WI38 (cell line): ENCODE data around the gene OGFR.

Experiments used
- H3K4me3 ChIP-seq: 2 replicates; pipeline ENCODE4 v1.5.1; 2011; ENCODE audit warnings: low read depth, mild to moderate bottlenecking, control low read depth, low read length
- TF ChIP-seq, protein P1 (sequence below): IDR thresholded peaks from 2 replicates; pipeline ENCODE4 v1.5.1; 2012; ENCODE audit warnings: low read depth, mild to moderate bottlenecking, control low read depth, low read length

The OGFR gene

DNA sequence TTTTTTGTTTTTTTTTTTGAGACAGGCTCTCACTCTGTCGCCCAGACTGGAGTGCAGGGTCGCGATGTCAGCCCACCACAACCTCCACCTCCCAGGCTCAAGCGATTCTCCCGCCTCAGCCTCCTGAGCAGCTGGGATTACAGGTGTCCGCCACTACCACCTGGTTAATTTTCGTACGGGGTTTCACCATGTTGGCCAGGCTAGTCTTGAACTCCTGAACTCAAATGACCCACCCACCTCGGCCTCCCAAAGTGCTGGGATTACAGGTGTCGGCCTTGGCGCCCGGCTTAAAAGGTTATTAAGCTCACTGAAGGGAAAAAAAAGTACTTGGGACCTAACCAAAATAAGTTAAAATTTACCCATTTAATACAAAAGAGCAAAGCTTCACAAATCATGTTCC is 55.1 kb downstream of the OGFR start:
- H3K4me3 ChIP-seq, result peak overlapping the region; percentile 60; the same call in 1 of the 2 replicates
- TF ChIP-seq, protein P1, sequence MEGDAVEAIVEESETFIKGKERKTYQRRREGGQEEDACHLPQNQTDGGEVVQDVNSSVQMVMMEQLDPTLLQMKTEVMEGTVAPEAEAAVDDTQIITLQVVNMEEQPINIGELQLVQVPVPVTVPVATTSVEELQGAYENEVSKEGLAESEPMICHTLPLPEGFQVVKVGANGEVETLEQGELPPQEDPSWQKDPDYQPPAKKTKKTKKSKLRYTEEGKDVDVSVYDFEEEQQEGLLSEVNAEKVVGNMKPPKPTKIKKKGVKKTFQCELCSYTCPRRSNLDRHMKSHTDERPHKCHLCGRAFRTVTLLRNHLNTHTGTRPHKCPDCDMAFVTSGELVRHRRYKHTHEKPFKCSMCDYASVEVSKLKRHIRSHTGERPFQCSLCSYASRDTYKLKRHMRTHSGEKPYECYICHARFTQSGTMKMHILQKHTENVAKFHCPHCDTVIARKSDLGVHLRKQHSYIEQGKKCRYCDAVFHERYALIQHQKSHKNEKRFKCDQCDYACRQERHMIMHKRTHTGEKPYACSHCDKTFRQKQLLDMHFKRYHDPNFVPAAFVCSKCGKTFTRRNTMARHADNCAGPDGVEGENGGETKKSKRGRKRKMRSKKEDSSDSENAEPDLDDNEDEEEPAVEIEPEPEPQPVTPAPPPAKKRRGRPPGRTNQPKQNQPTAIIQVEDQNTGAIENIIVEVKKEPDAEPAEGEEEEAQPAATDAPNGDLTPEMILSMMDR, result no peak

DNA sequence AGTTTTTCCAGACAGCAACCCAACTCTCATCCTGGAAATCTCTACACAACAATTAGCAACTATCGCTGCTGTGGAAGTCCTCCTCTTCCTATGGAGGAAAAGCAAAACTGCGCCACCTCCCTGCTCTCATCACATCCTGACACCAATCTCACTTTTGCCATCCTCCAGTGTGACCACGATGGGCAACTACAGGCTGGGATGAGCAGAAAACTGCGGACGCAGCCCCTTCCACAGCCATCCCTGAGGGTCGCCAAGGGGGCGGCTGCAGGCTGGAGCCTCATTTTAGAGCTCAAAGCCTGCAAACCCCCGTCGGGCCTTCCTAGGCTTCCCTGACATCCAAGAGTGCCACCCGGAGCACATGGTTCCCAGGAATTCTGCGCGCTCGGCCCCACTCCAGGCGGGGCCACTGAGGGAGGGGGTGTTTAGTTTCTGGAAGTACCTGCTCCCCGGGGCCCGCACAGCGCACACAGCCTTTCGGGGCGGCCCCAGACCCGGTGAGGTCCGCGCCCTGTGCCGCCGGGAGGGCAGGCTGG is 55.8 kb downstream of the OGFR start:
- TF ChIP-seq, protein P1, result no peak
- H3K4me3 ChIP-seq, result peak overlapping the region; percentile 60

DNA sequence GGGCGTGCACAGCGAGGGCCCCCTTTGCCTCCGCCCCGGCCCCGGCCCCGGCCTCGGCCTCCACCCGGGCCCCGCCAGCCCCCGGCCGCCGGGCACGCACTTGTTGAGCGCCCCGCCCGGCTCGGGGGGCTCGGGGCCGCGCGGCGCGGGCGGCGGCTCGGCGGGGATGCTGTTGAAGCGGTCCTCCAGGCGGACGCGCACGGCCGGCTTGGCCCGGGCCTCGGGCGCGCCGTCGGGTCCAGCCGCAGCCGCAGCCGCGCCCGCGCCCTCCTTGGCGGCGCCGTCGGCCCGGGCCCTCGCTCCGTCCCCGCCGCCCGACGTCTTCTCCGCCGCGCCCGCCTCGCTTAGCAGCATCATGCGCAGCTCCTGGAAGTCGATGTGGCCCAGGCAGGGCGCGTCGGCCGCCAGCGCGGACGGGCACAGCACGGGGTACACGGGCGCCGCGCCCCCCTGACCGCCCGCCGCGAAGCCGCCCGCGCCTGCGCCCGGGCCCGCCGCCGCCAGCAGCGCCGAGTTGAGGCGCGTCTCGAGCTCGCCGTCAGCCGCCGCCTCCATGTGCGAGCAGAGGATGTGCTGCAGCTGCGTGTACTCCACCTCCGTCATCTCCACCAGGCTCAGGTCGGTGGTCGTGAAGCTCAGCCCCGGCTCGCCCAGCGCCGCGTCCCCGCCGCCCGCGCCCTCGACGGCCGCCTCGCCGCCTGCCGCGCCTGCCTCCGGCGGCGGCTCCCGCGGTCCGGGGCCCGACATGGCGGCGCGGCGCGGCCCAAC is 56.5 kb downstream of the OGFR start:
- TF ChIP-seq, protein P1, result no peak
- peak overlapping the region; percentile 60 for H3K4me3 ChIP-seq

DNA sequence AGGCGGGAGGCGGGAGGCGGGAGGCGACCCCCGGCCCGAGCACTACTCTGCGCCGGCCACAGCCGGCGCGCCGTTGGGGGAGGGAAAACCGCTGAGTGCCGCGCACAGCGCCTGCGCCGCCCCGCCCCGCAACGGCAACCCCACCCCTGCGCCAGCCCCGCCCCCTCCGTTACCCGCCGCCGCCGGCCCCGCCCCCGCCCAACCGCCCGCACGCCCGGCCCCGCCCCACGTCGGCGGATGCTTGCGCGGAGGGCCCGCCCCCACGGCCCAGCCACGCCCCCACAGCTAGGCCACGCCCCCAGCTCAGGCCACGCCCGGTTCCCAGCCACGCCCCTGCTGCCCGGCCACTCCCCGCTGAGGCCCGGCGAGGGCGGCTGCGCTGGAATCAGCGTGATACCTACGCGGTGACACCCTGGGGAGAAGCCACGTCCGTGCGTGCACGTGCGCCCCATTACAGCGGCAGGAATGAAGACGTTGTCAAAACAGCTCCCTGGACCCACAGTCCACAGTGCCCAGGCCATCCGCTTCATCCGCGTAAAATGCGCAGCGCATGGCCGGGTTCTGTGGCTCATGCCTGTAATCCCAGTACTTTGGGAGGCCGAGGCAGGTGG is 57.2 kb downstream of the OGFR start, which contains the start of gene TCFL5:
TSS of gene TCFL5 (minus strand) at position 97 of the 611 bp plus-strand sequence. CDS start 152 bp downstream, outside the sequence.
- H3K4me3 ChIP-seq, result peak within 1 kb of the TSS; percentile 60
- TF ChIP-seq, protein P1, result no peak
